ENCODE results near the gene NECAB2.

The NECAB2 gene

GRCh38 chr16:83951544-83951943 is 16.5 kb upstream of the NECAB2 start:
- H3K27me3 ChIP-seq = peaks cover 27% of the 10 kb centered on the region
- H3K9me3 ChIP-seq = no peaks in the 10 kb centered on the region
- H3K4me1 ChIP-seq (ENCODE audit: control insufficient read depth in 1 of 2, insufficient read depth in 1 of 2, low read depth in 1 of 2, low read length in 1 of 2) = peaks cover 24 to 28% of the 10 kb centered on the region in 2 experiments
- no peak overlapping the region for H3K27ac ChIP-seq
- no peak for TF ChIP-seq CTCF (IDR thresholded peaks at IDR 0.05)
- no peak overlapping the region for H3K4me3 ChIP-seq (ENCODE audit: low read depth in 1 of 2, low read length in 1 of 2)
- H3K36me3 ChIP-seq = no peaks in the 10 kb centered on the region

DNA sequence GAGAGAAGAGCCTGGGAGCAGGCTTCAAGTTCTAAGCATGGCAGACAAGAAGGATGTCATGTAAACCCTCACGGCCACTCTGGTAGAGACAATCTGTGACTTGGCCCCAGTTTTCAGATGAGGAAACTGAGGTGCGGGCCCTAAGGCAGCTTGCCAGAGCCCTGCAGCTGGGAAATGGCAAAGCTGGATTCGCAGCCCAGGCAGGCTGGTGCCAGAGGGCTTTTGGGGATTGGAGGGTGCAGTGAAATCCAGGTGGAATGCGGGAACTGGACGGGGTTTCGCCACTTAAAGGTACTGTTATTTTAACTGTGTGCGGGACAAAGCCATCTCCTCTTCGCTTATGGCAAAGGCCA is 15.5 kb upstream of the NECAB2 start:
- H3K27me3 ChIP-seq = peaks cover 27% of the 10 kb centered on the region
- peaks cover 24 to 33% of the 10 kb centered on the region in 2 experiments for H3K4me1 ChIP-seq (ENCODE audit: control insufficient read depth in 1 of 2, insufficient read depth in 1 of 2, low read depth in 1 of 2, low read length in 1 of 2)
- no peaks in the 10 kb centered on the region for H3K9me3 ChIP-seq
- H3K27ac ChIP-seq = peak overlapping the region; percentile 81
- peak overlapping the region in 1 of 2 experiments; percentile 76 for H3K4me3 ChIP-seq (ENCODE audit: low read depth in 1 of 2, low read length in 1 of 2)
- no peak for TF ChIP-seq CTCF (IDR thresholded peaks at IDR 0.05)
- no peaks in the 10 kb centered on the region for H3K36me3 ChIP-seq

GRCh38 chr16:83952940-83953795 is 14.9 kb upstream of the NECAB2 start, which contains the start of gene OSGIN1:
Gene OSGIN1 (plus strand): TSS chr16:83953240. CDS start chr16:83957672, 4,432 bp downstream.
- H3K27me3 ChIP-seq = peaks cover 27% of the 10 kb centered on the region
- peaks cover 24 to 33% of the 10 kb centered on the region in 2 experiments for H3K4me1 ChIP-seq (ENCODE audit: control insufficient read depth in 1 of 2, insufficient read depth in 1 of 2, low read depth in 1 of 2, low read length in 1 of 2)
- peak within 1 kb of the TSS; percentile 81 for H3K27ac ChIP-seq
- peak within 1 kb of the TSS; percentile 74 to 76 for H3K4me3 ChIP-seq (ENCODE audit: low read depth in 1 of 2, low read length in 1 of 2)
- peak; percentile 49 for TF ChIP-seq CTCF (IDR thresholded peaks at IDR 0.05)
- no peaks in the 10 kb centered on the region for H3K9me3 ChIP-seq
- no peaks in the 10 kb centered on the region for H3K36me3 ChIP-seq

- Histone ChIP-seq H3K27ac (peak overlapping the region; percentile 81), H3K36me3 (no peaks in the 10 kb centered on the region), H3K27me3 (peaks cover 27% of the 10 kb centered on the region), H3K4me1 (ENCODE audit: control insufficient read depth in 1 of 2, insufficient read depth in 1 of 2, low read depth in 1 of 2, low read length in 1 of 2) (peaks cover 24 to 33% of the 10 kb centered on the region in 2 experiments), H3K4me3 (ENCODE audit: low read depth in 1 of 2, low read length in 1 of 2) (peak overlapping the region; percentile 74 to 76), H3K9me3 (no peaks in the 10 kb centered on the region)
- TF ChIP-seq CTCF (IDR thresholded peaks at IDR 0.05) = peak; percentile 41
Observed at GRCh38 chr16:83953796-83954576, 14.1 kb upstream of the NECAB2 start.

DNA sequence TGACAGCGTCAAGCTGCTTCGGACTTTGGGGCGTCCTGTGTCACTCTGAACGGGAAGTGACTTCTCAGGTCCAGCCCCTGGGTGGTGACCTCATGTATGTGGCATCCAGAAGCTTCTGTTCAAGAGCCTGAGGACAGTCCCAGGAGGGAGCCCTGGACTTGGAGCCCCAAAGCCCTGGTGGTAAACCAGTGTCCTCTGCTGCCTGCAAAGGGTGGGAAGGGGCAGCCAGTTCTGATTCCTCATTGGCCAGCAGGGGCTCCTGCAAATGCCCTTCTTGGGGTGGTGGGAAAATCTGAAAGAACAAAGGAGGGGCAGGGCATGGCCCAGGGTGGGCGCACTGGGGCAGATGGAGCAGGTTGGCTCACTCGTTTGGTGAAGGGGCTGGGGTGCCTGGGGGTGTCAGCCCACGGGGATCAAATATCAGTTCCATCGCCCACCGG is 13.4 kb upstream of the NECAB2 start:
- TF ChIP-seq CTCF (IDR thresholded peaks at IDR 0.05) = no peak
- Histone ChIP-seq H3K27me3 (peaks cover 27% of the 10 kb centered on the region), H3K9me3 (no peaks in the 10 kb centered on the region), H3K4me3 (ENCODE audit: low read depth in 1 of 2, low read length in 1 of 2) (peak overlapping the region; percentile 74 to 76), H3K27ac (peak overlapping the region; percentile 81), H3K36me3 (no peaks in the 10 kb centered on the region), H3K4me1 (ENCODE audit: control insufficient read depth in 1 of 2, insufficient read depth in 1 of 2, low read depth in 1 of 2, low read length in 1 of 2) (peaks cover 24 to 33% of the 10 kb centered on the region in 2 experiments)

All from neutrophil (primary cell).